D721Med (cell line): ENCODE data around the gene ABHD14A.

Source experiments
- DNase-seq: peaks from one replicate; pipeline ENCODE4 v3.0.0; 2011; ENCODE audit warnings: low spot score; ENCODE audit not compliant: insufficient read length
- FAIRE-seq: peaks from 2 replicates; lab custom pipeline; 2011; peaks lifted over from hg19 to GRCh38; lab: Jason Lieb, UNC
- CTCF ChIP-seq: IDR thresholded peaks from 2 replicates; pipeline ENCODE4 v1.5.1; 2012; ENCODE audit warnings: mild to moderate bottlenecking, control low read depth; ENCODE audit not compliant: insufficient read depth; ENCODE audit errors: missing control alignments

ABHD14A gene

DNA sequence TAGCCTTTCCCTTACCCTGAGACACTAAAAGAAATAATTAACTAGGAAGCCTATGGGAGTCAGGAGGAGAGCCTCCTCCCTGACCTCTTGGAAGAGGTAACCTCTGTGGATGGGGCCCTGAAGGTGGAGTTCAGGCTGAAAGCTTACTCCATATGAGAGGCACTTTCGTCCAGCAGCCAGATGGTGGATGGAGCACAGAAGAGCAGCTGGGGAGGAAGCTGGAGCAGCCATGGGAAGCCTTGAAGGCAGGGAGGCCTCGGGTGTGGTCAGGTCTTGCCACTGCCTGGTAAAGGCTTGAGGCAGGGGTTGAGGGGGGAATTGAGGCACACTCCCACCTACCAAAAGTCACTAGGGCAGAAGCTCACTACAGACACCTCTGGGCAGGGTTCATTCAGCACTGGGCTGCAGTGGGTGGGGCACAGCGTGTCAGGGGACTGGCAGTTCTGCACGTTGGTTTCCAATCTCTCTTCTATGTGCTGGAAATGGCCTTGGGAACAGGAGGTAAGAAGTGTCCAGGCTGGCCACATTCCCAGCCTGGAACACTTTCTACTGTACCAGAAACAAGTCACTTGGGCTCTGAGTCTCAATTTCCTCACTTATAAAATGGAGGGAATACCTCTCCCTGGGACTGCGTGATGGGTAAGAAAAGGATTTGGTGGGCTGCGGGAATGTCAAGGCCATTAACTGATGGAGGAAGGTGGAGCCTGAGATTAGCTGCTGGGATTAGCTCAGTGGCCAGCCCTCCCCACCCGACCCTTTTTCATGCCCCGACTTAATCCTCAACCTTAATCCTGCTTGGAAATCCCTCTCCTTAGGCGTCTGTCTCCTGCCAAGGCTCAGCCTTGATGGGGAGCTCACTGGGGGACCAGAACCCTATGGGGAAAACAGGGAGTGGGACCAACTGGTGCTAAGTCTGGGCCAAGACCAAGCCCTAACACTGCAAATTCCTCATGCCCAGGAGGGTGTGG lies 13.0 kb upstream of the ABHD14A start:
- DNase-seq (peak; percentile 92), FAIRE-seq (peak; percentile 92)
- TF ChIP-seq CTCF, result no peak

- no peak for FAIRE-seq
- no peak for TF ChIP-seq CTCF
- DNase-seq, result no peak
Measured at GRCh38 chr3:51962854-51963530, 11.9 kb upstream of the ABHD14A start.

- TF ChIP-seq CTCF, result no peak
- no peak for FAIRE-seq
Measured at GRCh38 chr3:51963951-51964451, 10.9 kb upstream of the ABHD14A start.

GRCh38 chr3:51964521-51964920 lies 10.3 kb upstream of the ABHD14A start:
- no peak for DNase-seq
- no peak for TF ChIP-seq CTCF
- FAIRE-seq, result no peak

More at GRCh38 chr3:51963951-51964451, 10.9 kb upstream of the ABHD14A start:
- no peak for DNase-seq

DNA sequence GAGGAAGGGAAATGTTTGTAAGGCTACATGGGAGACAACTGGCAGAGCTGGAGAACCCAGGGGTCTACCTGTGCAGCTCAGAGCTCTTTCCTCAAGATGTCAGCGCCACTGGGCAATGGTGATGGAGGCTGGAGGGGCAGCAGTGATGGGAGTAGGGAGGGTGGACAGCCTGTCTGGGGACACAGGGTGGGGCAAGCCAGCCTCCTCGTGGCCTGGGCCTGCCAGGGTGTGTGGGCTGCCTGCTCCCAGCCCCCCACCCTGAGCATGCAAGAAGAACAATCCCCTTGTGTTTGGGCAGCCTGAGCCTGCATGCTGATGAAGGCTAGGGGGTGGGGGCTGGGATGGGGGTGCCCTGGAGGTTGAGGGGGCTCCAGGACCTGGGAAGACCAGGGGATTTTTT lies 8.8 kb upstream of the ABHD14A start:
- DNase-seq (no peak), FAIRE-seq (no peak)
- no peak for TF ChIP-seq CTCF

DNA sequence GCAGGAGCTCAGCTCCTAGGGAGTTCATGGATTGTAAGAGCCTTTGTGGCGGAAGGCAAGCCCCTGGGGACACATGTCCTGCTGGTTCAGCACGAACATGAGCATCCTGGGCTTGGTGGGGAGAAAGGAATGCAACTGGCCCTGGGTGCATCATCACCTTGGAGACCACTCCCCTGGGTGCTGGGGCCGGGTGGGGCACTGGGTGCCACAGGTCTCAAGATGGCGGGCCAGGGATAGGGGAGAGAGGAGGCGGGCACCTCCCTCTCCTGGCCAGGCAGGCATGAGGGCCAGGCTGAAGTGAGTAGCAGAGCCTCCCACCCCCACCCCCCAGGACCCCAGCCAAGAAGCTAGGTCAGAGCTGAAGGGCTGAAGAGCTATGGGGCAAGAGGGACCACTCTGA lies 8.4 kb upstream of the ABHD14A start:
- no peak for TF ChIP-seq CTCF
- no peak for FAIRE-seq
- DNase-seq, result no peak
